ENCODE data around the gene KCNJ5. TPM values are rescaled to one million over a fixed set of nuclear protein-coding genes. Genes with fewer than 3 reads are reported as not detected.
A peak's percentile ranks its signal among the peaks of the same experiment; 100 is the strongest.

KCNJ5 gene
- total RNA-seq, 4 donors from 2014 or later = 0.26 to 0.36 TPM; not detected in 2

DNA sequence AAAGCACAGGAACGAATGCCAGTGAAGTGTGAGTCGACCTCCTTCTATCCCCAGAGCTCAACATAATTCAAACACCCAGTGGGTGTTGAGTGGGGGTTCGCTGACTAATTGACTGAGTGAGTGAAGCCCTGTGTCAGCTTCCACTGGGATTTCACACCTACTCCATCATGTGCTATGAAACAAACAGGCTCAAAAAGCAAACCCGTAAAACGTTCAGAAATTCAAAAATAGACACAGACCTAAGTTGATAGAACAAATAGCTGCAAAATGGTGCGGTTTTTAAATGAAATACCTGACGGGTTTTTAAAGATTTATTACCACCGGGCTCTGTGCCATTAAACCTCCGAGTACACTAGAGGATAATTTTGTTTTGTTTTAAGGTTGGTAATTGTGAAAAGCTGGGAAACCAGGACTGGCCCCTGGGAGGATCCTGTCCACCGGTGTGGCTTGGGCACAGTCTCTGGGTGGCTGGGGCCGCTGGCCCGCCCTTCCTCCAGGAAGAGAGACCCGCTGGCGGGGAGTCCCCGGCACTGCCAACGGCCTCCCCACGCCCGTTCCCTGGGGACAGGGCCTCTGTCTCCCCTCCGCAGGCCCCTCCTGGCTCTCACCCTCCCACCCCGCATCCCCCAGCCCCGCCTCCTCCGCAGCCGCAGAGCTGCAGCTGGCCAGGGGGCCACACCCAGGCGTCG lies 13.6 kb downstream of the KCNJ5 start:
- H3K27ac ChIP-seq = peak overlapping the region; percentile 77
- no peaks in the 10 kb centered on the region for H3K27me3 ChIP-seq
- peak overlapping the region; percentile 65 for H3K4me3 ChIP-seq
- peaks cover 46% of the 10 kb centered on the region for H3K4me1 ChIP-seq
- TF ChIP-seq, protein P1, sequence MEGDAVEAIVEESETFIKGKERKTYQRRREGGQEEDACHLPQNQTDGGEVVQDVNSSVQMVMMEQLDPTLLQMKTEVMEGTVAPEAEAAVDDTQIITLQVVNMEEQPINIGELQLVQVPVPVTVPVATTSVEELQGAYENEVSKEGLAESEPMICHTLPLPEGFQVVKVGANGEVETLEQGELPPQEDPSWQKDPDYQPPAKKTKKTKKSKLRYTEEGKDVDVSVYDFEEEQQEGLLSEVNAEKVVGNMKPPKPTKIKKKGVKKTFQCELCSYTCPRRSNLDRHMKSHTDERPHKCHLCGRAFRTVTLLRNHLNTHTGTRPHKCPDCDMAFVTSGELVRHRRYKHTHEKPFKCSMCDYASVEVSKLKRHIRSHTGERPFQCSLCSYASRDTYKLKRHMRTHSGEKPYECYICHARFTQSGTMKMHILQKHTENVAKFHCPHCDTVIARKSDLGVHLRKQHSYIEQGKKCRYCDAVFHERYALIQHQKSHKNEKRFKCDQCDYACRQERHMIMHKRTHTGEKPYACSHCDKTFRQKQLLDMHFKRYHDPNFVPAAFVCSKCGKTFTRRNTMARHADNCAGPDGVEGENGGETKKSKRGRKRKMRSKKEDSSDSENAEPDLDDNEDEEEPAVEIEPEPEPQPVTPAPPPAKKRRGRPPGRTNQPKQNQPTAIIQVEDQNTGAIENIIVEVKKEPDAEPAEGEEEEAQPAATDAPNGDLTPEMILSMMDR (IDR thresholded peaks at IDR 0.05) = no peak
- TF ChIP-seq EP300 (IDR thresholded peaks at IDR 0.05) = no peak
- TF ChIP-seq POLR2A (IDR thresholded peaks at IDR 0.05) = no peak
- TF ChIP-seq POLR2AphosphoS5 (IDR thresholded peaks at IDR 0.05) = no peak
- 21% methylated on average over 10 of the region's 25 CpGs for WGBS
- H3K36me3 ChIP-seq = no peaks in the 10 kb centered on the region
- H3K9me3 ChIP-seq = no peaks in the 10 kb centered on the region
- no peak for DNase-seq (ENCODE audit: low spot score in 2 of 2)

DNA sequence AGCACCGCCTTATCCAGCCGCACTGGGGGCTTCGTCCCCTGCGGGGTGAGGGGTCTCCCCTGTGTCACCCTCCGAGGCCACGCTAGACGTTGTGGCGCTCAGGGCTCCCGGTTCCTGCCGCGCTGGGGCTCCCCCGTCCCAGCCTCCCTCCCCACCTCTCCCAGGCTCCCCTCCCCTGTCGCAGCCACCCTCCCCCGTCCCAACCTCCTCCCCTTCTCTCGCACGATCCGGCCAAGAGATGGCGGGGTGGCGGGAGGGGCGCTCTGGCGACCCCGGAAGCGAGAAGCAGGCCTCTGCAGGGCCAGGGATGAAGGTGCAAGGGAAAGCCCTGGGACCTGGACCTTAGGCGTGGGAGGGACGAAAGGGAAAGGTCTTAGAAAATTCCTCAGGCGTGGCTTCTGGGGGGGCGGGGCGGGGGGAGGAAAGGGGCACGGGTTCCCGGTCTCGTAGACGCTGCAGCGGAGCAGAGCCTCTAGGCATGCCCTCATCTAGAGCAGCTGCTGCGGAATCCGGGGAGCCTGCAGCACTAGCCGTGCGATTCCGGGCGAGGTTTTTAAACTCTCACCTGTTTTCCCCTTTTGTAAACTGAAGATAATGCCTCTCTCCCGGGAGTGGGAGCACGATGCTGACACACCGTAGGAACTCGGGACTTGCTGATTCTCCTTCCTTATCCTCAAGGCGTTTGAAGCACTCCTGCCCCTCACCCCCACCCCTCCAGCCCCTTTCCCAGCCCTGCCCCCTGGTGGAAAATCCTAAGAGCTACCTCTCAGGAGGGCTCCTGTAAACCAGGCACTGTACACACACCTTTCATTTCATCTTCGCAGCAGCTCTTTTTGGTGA lies 14.4 kb downstream of the KCNJ5 start:
- WGBS = 4% methylated on average over 26 of the region's 45 CpGs
- TF ChIP-seq, protein P1 (IDR thresholded peaks at IDR 0.05) = peak in 1 of 2 donors; percentile 37
- no peak for TF ChIP-seq EP300 (IDR thresholded peaks at IDR 0.05)
- Histone ChIP-seq H3K27ac (peak overlapping the region; percentile 77), H3K9me3 (no peaks in the 10 kb centered on the region), H3K4me3 (peak overlapping the region; percentile 65), H3K27me3 (no peaks in the 10 kb centered on the region), H3K4me1 (peaks cover 48% of the 10 kb centered on the region), H3K36me3 (no peaks in the 10 kb centered on the region)
- DNase-seq (ENCODE audit: low spot score in 2 of 2) = no peak

DNA sequence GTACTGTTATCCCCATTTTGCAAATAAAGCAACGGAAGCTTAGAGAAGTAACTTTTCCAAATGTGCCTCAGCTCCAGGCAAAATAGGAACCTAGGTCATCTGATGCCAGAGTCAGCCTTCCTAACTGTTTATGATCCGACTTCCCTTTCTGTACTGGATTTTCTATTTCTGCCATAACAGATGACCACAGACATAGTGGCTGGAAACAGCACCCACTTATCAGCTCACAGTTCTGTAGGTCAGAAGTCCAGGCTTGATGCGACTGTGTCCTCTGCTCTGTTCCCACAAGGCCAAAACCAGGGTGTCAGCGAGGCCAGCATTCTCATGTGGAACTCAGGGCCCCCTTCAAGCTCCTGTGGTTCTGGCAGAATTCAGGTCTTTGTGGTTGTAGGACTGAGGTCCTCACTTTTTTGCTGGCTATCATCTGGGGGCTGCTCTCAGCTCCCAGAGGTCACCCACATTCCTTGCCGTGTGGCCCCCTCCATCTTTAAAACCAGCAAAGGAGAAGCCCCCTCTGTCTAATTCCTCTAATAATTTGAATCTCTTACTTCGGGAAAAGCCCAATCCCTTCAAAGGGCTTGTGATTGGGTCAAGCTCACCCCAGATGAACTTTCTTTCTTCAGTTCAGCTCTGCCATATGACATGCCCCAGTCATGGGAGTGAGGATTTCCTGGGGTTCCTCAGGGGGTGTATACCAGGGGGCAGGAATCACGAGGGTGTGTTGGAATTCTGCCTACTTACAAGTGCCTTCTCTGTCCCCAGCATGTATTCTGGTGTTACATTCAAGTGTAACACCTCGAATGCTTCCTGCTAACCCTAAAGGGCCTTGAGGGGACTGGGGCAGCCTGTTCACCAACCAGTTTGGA lies 15.3 kb downstream of the KCNJ5 start:
- H3K4me3 ChIP-seq = peak overlapping the region; percentile 65
- 64% methylated on average over 8 of the region's 8 CpGs for WGBS
- H3K27me3 ChIP-seq = no peaks in the 10 kb centered on the region
- no peak overlapping the region for H3K27ac ChIP-seq
- TF ChIP-seq, protein P1 (IDR thresholded peaks at IDR 0.05) = no peak
- no peak for TF ChIP-seq POLR2AphosphoS5 (IDR thresholded peaks at IDR 0.05)
- no peak for TF ChIP-seq POLR2A (IDR thresholded peaks at IDR 0.05)
- no peak for TF ChIP-seq EP300 (IDR thresholded peaks at IDR 0.05)
- H3K4me1 ChIP-seq = peaks cover 48% of the 10 kb centered on the region
- no peaks in the 10 kb centered on the region for H3K9me3 ChIP-seq
- DNase-seq (ENCODE audit: low spot score in 2 of 2) = no peak
- no peaks in the 10 kb centered on the region for H3K36me3 ChIP-seq

DNA sequence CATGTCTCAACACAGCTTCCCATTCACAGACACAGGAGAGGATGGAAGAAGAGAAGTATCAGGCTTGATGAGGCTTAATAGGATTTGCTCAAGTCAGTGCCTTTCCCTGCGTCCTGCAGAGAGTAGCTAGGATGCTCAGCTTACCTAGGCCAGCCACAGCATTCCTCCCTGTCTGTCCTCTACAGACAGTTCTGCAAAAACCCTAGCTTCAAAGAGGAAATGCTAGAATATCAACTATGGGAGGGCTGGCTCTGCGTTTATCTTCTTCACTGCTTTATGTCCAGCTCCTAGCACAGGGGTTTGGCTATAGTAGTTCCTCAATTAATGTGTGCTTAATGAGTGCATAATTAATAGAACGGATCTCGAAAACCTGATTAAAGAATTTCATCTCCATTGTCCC lies 16.4 kb downstream of the KCNJ5 start:
- Histone ChIP-seq H3K4me3 (no peak overlapping the region), H3K36me3 (no peaks in the 10 kb centered on the region), H3K4me1 (peaks cover 48% of the 10 kb centered on the region), H3K27me3 (no peaks in the 10 kb centered on the region), H3K27ac (no peak overlapping the region), H3K9me3 (no peaks in the 10 kb centered on the region)
- no peak for DNase-seq (ENCODE audit: low spot score in 2 of 2)
- WGBS = 83% methylated on average over 4 of the region's 4 CpGs
- TF ChIP-seq, protein P1 (IDR thresholded peaks at IDR 0.05) = no peak
- TF ChIP-seq EP300 (IDR thresholded peaks at IDR 0.05) (no peak), POLR2A (IDR thresholded peaks at IDR 0.05) (no peak), POLR2AphosphoS5 (IDR thresholded peaks at IDR 0.05) (no peak)
